Neural cell (in vitro differentiated cells): ENCODE measurements around the gene GINS2. TPM values are rescaled to one million over a fixed set of nuclear protein-coding genes. Genes with fewer than 3 reads are reported as not detected.

ENCODE experiments used
- H2AFZ ChIP-seq: fragments of 200-600, 300-800 bp; sonication (generic), shearing (Covaris generic); 2 replicates; pipeline ENCODE4 v1.6.0; 2014; ENCODE audit warnings: low read depth, mild to moderate bottlenecking, antibody characterized with exemption, low read length, moderate library complexity
- H3F3A ChIP-seq: fragments of 200-600 bp; shearing (Covaris generic); 2 replicates; pipeline ENCODE4 v1.6.1; 2016; ENCODE audit warnings: mild to moderate bottlenecking, moderate library complexity, mixed read lengths, antibody characterized with exemption, low read length; ENCODE audit not compliant: insufficient read depth, poor library complexity, severe bottlenecking
- H3K27ac ChIP-seq: fragments of 200-600, 300-800 bp; sonication (generic), shearing (Covaris generic); 2 replicates; pipeline ENCODE4 v1.5.1; 2014; ENCODE audit warnings: mild to moderate bottlenecking, low read length, moderate library complexity
- H3K27me3 ChIP-seq: fragments of 300-800, 200-600 bp; sonication (generic), shearing (Covaris generic); 2 replicates; pipeline ENCODE4 v1.6.0; 2014; ENCODE audit warnings: mild to moderate bottlenecking, low read depth, low read length, moderate library complexity; ENCODE audit not compliant: insufficient read depth
- H3K36me3 ChIP-seq: fragments of 300-800, 200-600 bp; sonication (generic), shearing (Covaris generic); 2 replicates; pipeline ENCODE4 v1.5.1; 2014; ENCODE audit warnings: mild to moderate bottlenecking, antibody characterized with exemption, low read length, moderate library complexity; ENCODE audit not compliant: insufficient read depth
- H3K4me2 ChIP-seq: fragments of 300-800, 200-600 bp; sonication (generic), shearing (Covaris generic); 2 replicates; pipeline ENCODE4 v1.6.0; 2014; ENCODE audit warnings: mild to moderate bottlenecking, low read length
- H3K4me3 ChIP-seq: fragments of 300-800, 200-600 bp; sonication (generic), shearing (Covaris generic); 2 replicates; pipeline ENCODE4 v1.5.1; 2014; ENCODE audit warnings: mild to moderate bottlenecking, low read length, moderate library complexity
- H3K79me2 ChIP-seq: fragments of 200-600 bp; shearing (Covaris generic); replicated peaks from 2 replicates; pipeline ENCODE4 v1.6.0; 2014; ENCODE audit warnings: mild to moderate bottlenecking, low read length, moderate library complexity; ENCODE audit not compliant: insufficient read depth
- H3K9ac ChIP-seq: fragments of 300-800, 200-600 bp; sonication (generic), shearing (Covaris generic); 2 replicates; pipeline ENCODE4 v1.6.1; 2016; ENCODE audit warnings: mild to moderate bottlenecking, low read length, mixed read lengths
- H3K9me2 ChIP-seq: fragments of 200-600 bp; shearing (Covaris generic); 2 replicates; pipeline ENCODE4 v1.6.1; 2016; ENCODE audit warnings: mild to moderate bottlenecking, low read length, mixed read lengths; ENCODE audit not compliant: insufficient read depth
- H3K9me3 ChIP-seq: fragments of 200-600, 300-800 bp; sonication (generic), shearing (Covaris generic); 2 replicates; pipeline ENCODE4 v1.6.1; 2016; ENCODE audit warnings: mild to moderate bottlenecking, mixed run types, low read length, moderate library complexity, mixed read lengths
- H4K20me1 ChIP-seq: fragments of 200-600 bp; shearing (Covaris generic); 2 replicates; pipeline ENCODE4 v1.6.1; 2016; ENCODE audit warnings: mild to moderate bottlenecking, mixed run types; ENCODE audit not compliant: insufficient read depth
- EP300 ChIP-seq: fragments of 450-650 bp; conservative IDR thresholded peaks from 2 replicates; pipeline ENCODE4 v1.6.1; 2014; ENCODE audit warnings: antibody characterized with exemption, mild to moderate bottlenecking, moderate library complexity; ENCODE audit not compliant: poor library complexity, severe bottlenecking
- EZH2 ChIP-seq: fragments of 200-600, 300-800 bp; shearing (Covaris generic), sonication (generic); IDR thresholded peaks from 2 replicates; pipeline ENCODE4 v1.6.1; 2014; ENCODE audit warnings: antibody characterized with exemption, low read length, borderline replicate concordance, mild to moderate bottlenecking; ENCODE audit not compliant: insufficient read depth, poor library complexity, severe bottlenecking
- MXI1 ChIP-seq: fragments of 450-650 bp; conservative IDR thresholded peaks from 2 replicates; pipeline ENCODE4 v1.6.1; 2014; ENCODE audit warnings: antibody characterized with exemption, mild to moderate bottlenecking; ENCODE audit not compliant: poor library complexity, severe bottlenecking
- POLR2AphosphoS5 ChIP-seq: IDR thresholded peaks from 2 replicates; pipeline ENCODE4 v1.6.1; 2012
- RAD21 ChIP-seq: fragments of 450-650 bp; conservative IDR thresholded peaks from 2 replicates; pipeline ENCODE4 v1.6.1; 2014; ENCODE audit warnings: antibody characterized with exemption, mild to moderate bottlenecking, moderate library complexity
- SMC3 ChIP-seq: fragments of 450-650 bp; conservative IDR thresholded peaks from 2 replicates; pipeline ENCODE4 v1.6.1; 2014; ENCODE audit warnings: antibody characterized with exemption, mild to moderate bottlenecking, moderate library complexity; ENCODE audit not compliant: poor library complexity
- TAF1 ChIP-seq: IDR thresholded peaks from 2 replicates; pipeline ENCODE4 v1.6.1; 2012; ENCODE audit warnings: low read depth
- polyA plus RNA-seq: library from polyadenylated mRNA; depleted of rRNA; stranded (reverse); fragments of >200 nt; gene quantifications from 2 replicates; pipeline ENCODE4 v1.2.3, GENCODE V29; 2014
- TF ChIP-seq, protein P1 (sequence below): IDR thresholded peaks from 2 replicates; pipeline ENCODE4 v1.6.1; 2012; ENCODE audit warnings: borderline replicate concordance
- TF ChIP-seq, protein P2 (sequence below): fragments of 450-650 bp; IDR thresholded peaks from 2 replicates; pipeline ENCODE4 v1.5.1; 2014; ENCODE audit warnings: antibody characterized with exemption, mild to moderate bottlenecking, moderate library complexity; ENCODE audit not compliant: poor library complexity, severe bottlenecking

Gene GINS2
- polyA plus RNA-seq, 1 donor from 2014 or later, result 9.2 TPM

DNA sequence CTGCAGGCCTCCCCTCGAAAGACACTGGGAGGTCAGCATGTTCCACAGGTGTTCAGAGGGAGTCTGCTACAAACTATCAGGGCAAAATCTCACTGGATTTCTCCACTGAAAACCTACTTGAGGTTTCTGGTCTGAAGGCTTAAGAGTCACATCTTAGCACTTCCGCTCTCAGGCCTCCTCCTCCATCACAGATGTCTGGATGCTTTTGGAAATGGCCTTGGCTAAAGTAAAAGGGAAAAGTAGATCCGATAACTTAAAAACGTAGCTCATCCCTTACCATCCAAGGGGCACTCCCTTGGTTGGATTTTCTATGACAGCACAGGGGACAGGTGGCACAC, 14.4 kb downstream of the GINS2 start:
- Histone ChIP-seq H4K20me1 (no peaks in the 10 kb centered on the region), H3K4me2 (no peak overlapping the region), H3K27ac (no peak overlapping the region), H3K4me3 (no peak overlapping the region), H2AFZ (no peak overlapping the region), H3K79me2 (no peaks in the 10 kb centered on the region), H3F3A (no peaks in the 10 kb centered on the region), H3K27me3 (no peaks in the 10 kb centered on the region), H3K9me2 (no peaks in the 10 kb centered on the region), H3K36me3 (no peaks in the 10 kb centered on the region), H3K9ac (no peak overlapping the region), H3K9me3 (no peaks in the 10 kb centered on the region)
- TF ChIP-seq SMC3 (no peak), MXI1 (no peak), TAF1 (no peak), EP300 (no peak), EZH2 (no peak), RAD21 (no peak), POLR2AphosphoS5 (no peak)
- TF ChIP-seq, protein P1, sequence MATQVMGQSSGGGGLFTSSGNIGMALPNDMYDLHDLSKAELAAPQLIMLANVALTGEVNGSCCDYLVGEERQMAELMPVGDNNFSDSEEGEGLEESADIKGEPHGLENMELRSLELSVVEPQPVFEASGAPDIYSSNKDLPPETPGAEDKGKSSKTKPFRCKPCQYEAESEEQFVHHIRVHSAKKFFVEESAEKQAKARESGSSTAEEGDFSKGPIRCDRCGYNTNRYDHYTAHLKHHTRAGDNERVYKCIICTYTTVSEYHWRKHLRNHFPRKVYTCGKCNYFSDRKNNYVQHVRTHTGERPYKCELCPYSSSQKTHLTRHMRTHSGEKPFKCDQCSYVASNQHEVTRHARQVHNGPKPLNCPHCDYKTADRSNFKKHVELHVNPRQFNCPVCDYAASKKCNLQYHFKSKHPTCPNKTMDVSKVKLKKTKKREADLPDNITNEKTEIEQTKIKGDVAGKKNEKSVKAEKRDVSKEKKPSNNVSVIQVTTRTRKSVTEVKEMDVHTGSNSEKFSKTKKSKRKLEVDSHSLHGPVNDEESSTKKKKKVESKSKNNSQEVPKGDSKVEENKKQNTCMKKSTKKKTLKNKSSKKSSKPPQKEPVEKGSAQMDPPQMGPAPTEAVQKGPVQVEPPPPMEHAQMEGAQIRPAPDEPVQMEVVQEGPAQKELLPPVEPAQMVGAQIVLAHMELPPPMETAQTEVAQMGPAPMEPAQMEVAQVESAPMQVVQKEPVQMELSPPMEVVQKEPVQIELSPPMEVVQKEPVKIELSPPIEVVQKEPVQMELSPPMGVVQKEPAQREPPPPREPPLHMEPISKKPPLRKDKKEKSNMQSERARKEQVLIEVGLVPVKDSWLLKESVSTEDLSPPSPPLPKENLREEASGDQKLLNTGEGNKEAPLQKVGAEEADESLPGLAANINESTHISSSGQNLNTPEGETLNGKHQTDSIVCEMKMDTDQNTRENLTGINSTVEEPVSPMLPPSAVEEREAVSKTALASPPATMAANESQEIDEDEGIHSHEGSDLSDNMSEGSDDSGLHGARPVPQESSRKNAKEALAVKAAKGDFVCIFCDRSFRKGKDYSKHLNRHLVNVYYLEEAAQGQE, result no peak
- TF ChIP-seq, protein P2, sequence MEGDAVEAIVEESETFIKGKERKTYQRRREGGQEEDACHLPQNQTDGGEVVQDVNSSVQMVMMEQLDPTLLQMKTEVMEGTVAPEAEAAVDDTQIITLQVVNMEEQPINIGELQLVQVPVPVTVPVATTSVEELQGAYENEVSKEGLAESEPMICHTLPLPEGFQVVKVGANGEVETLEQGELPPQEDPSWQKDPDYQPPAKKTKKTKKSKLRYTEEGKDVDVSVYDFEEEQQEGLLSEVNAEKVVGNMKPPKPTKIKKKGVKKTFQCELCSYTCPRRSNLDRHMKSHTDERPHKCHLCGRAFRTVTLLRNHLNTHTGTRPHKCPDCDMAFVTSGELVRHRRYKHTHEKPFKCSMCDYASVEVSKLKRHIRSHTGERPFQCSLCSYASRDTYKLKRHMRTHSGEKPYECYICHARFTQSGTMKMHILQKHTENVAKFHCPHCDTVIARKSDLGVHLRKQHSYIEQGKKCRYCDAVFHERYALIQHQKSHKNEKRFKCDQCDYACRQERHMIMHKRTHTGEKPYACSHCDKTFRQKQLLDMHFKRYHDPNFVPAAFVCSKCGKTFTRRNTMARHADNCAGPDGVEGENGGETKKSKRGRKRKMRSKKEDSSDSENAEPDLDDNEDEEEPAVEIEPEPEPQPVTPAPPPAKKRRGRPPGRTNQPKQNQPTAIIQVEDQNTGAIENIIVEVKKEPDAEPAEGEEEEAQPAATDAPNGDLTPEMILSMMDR, result no peak

DNA sequence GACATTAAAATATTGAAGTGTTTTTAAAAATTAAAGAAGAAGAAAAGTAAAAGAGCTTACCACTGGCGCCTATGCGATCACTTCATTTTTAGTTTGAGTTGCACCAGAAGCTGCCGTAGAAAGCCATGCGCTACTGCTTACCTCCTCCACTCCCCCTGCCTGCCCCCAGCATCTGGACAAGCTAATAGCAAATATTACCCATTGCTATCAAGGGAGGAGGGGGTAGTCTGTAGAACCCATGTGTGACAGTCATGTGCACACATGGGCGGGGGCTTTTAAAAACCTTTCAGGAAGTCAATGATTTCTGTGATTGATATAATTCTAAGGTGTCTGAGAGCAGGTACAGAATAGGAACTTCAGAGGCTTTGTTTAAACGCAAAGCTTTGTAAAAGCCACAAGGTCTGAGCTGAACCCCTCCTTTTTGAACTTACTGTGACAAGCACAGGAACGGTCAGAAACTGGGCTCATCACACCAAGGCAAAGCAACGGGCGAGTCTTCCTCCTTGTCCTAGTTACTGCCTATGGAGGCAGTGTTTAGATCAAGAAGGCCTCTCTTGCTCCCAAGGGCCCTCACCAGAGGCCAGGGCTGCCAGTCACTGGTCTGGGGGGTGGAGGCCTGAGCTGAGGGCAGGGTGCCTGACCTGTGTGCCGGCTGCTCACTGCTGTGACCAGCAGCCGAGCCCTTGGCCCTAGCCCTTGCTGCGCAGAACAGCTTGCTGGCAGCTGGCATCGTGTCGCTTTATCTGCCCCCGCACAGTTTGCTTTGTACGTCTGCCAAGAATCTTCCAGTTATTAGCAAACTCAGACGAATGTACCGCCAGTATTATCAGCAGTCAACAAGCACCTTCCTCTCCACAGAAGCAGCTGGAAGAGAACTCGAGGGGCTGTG, 15.0 kb downstream of the GINS2 start:
- H3K9me2 ChIP-seq, result no peaks in the 10 kb centered on the region
- no peaks in the 10 kb centered on the region for H3K79me2 ChIP-seq
- H4K20me1 ChIP-seq, result no peaks in the 10 kb centered on the region
- H3F3A ChIP-seq, result no peaks in the 10 kb centered on the region
- no peak overlapping the region for H3K27ac ChIP-seq
- no peak overlapping the region for H2AFZ ChIP-seq
- no peaks in the 10 kb centered on the region for H3K9me3 ChIP-seq
- H3K36me3 ChIP-seq, result no peaks in the 10 kb centered on the region
- TF ChIP-seq EP300, result no peak
- TF ChIP-seq, protein P1, result no peak
- TF ChIP-seq RAD21, result no peak
- no peak for TF ChIP-seq POLR2AphosphoS5
- no peak for TF ChIP-seq TAF1
- no peak for TF ChIP-seq MXI1
- TF ChIP-seq EZH2, result no peak
- TF ChIP-seq, protein P2, result no peak
- TF ChIP-seq SMC3, result no peak
- H3K27me3 ChIP-seq, result no peaks in the 10 kb centered on the region
- no peak overlapping the region for H3K9ac ChIP-seq
- no peak overlapping the region for H3K4me2 ChIP-seq
- H3K4me3 ChIP-seq, result no peak overlapping the region
